Muscle of back (tissue), 11 donors: ENCODE results near the gene CABLES2. TPM values are rescaled to one million over a fixed set of nuclear protein-coding genes. Genes with fewer than 3 reads are reported as not detected.

Experiments used
- DNase-seq, 3 donors: peaks; one replicate each; pipeline versions ENCODE4 v3.0.0 to v3.0.0-alpha.2; 2013
- polyA plus RNA-seq, 10 donors: library from polyadenylated mRNA; unstranded; fragments of 120-200 nt; gene quantifications; one replicate each; pipeline ENCODE4 v1.2.1, GENCODE V29; 2013; ENCODE audit not compliant: insufficient read length in 10 of 10

CABLES2 gene
- polyA plus RNA-seq, 10 donors = 4.0 to 8.0 (median 5.2) TPM

GRCh38 chr20:62405108-62405980 lies 1.7 kb downstream of the CABLES2 start:
- DNase-seq = peak in 1 of 3 donors; percentile 48

- no peak for DNase-seq
Observed at GRCh38 chr20:62404761-62405107, 2.4 kb downstream of the CABLES2 start.

- DNase-seq = no peak
Observed at GRCh38 chr20:62404112-62404665, 2.9 kb downstream of the CABLES2 start.

- no peak for DNase-seq
Observed at GRCh38 chr20:62403331-62403730, 3.8 kb downstream of the CABLES2 start.

- DNase-seq = peak in 1 of 3 donors; percentile 42
Observed at GRCh38 chr20:62402456-62403150, 4.5 kb downstream of the CABLES2 start.

- DNase-seq = no peak
Observed at GRCh38 chr20:62401331-62401779, 5.7 kb downstream of the CABLES2 start.

GRCh38 chr20:62400541-62400940 lies 6.5 kb downstream of the CABLES2 start:
- no peak for DNase-seq

- no peak for DNase-seq
Observed at GRCh38 chr20:62400021-62400420, 7.1 kb downstream of the CABLES2 start.

- DNase-seq = no peak
Observed at GRCh38 chr20:62398120-62398821, 8.8 kb downstream of the CABLES2 start.

GRCh38 chr20:62396367-62397239 lies 10.5 kb downstream of the CABLES2 start:
- DNase-seq = no peak

- DNase-seq = no peak
Observed at GRCh38 chr20:62395311-62396242, 11.5 kb downstream of the CABLES2 start.

- no peak for DNase-seq
Observed at GRCh38 chr20:62394248-62395245, 12.5 kb downstream of the CABLES2 start.

GRCh38 chr20:62393830-62394229 lies 13.3 kb downstream of the CABLES2 start:
- no peak for DNase-seq

- no peak for DNase-seq
Observed at GRCh38 chr20:62393335-62393665, 13.8 kb downstream of the CABLES2 start.

- no peak for DNase-seq
Observed at GRCh38 chr20:62392621-62393334, 14.3 kb downstream of the CABLES2 start.

GRCh38 chr20:62392077-62392418 lies 15.0 kb downstream of the CABLES2 start:
- no peak for DNase-seq

- no peak for DNase-seq
Observed at GRCh38 chr20:62391165-62392076, 15.7 kb downstream of the CABLES2 start.
